Thyroid gland (tissue), 4 donors: ENCODE data around the gene HOXC9.

Experiments used
- CTCF ChIP-seq, 6 experiments: fragments of 200-600 bp in 3 of 6; fragments of 450-650 bp in 3 of 6; sonication (generic) in 3 of 6; IDR thresholded peaks; one replicate each; pipeline ENCODE4 v1.5.1; 2016 to 2019; ENCODE audit warnings: antibody characterized with exemption in 6 of 6, mild to moderate bottlenecking in 2 of 6, inconsistent platforms in 1 of 6, moderate library complexity in 1 of 6
- POLR2A ChIP-seq, 2 donors: fragments of 450-650 bp; IDR thresholded peaks; one replicate each; pipeline ENCODE4 v1.6.1; 2017; ENCODE audit warnings: antibody characterized with exemption in 2 of 2, mild to moderate bottlenecking in 2 of 2, moderate library complexity in 1 of 2

- TF ChIP-seq POLR2A (IDR thresholded peaks at IDR 0.05) (no peak), CTCF (IDR thresholded peaks at IDR 0.05) (no peak)
Observed at GRCh38 chr12:54033980-54034784, 34.2 kb downstream of the HOXC9 start.
